HG03342 (cell line): Measurements from ENCODE around the gene ATP2C1.
"Not testable (repeated sequence)": the region's sequence is repeated elsewhere in the genome, so short reads cannot be mapped to it uniquely, and the experiment has no call there.

Experiments
- ATAC-seq: cut with Tn5 transposase; IDR thresholded peaks from one replicate; pipeline ENCODE4 v1.9.1; 2021; ENCODE audit warnings: mild to moderate bottlenecking, moderate library complexity; ENCODE audit not compliant: unreplicated experiment

ATP2C1 gene

GRCh38 chr3:131036200-131036816 lies 142.4 kb downstream of the ATP2C1 start:
- no peak for ATAC-seq

- ATAC-seq = no peak
Observed at GRCh38 chr3:131036986-131037385, 143.1 kb downstream of the ATP2C1 start.

- no peak for ATAC-seq
Observed at GRCh38 chr3:131038326-131038725, 144.4 kb downstream of the ATP2C1 start.

- ATAC-seq = not testable (repeated sequence)
Observed at GRCh38 chr3:131042271-131042985, 148.5 kb downstream of the ATP2C1 start.

GRCh38 chr3:131047582-131047981 lies 153.7 kb downstream of the ATP2C1 start:
- ATAC-seq = no peak

GRCh38 chr3:131048030-131048429 lies 154.1 kb downstream of the ATP2C1 start:
- ATAC-seq = no peak

- no peak for ATAC-seq
Observed at GRCh38 chr3:131050001-131050400, 156.1 kb downstream of the ATP2C1 start.

GRCh38 chr3:131053043-131053859 lies 159.4 kb downstream of the ATP2C1 start:
- no peak for ATAC-seq
